HG03095 (cell line): Measurements from ENCODE around the gene C17orf113.

Experiments used
- ATAC-seq: cut with Tn5 transposase; IDR thresholded peaks from one replicate; pipeline ENCODE4 v1.9.1; 2021; ENCODE audit warnings: moderate library complexity; ENCODE audit not compliant: unreplicated experiment

The C17orf113 gene

DNA sequence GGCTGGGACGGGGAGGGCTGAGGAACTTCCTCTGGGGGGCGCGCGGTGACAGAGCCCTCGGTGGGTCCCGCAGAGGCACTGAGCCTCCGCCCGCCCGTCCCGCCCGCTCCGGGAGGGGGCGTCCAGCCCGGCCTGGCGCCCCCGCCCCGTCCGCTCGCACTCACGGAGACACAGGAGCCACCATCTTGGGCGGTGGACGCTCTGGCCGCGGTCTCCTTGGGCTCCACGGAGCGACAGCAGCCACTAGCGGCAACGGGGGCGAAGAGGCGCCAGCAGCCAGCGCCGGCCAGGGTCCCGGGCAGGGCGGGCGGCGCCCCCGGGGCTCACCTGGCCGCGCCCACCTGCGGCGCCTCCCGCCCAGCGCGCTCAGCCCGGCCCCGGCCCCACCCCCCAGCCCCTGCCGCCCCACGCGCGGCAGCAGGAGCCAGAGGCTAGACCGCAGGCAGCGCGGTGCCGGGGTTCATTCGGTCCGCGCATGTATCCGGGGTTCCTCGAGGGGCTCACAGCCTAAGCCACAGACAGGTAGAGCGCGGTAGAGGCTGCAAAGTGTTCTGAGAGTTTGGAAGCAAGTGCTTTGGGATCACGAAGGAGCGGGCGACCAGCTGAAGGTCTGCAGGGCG is at the start of gene C17orf113:
TSS of gene C17orf113 (minus strand) at position 209 of the 620 bp plus-strand sequence. CDS start 7,225 bp downstream, outside the sequence.
- ATAC-seq = no peak

DNA sequence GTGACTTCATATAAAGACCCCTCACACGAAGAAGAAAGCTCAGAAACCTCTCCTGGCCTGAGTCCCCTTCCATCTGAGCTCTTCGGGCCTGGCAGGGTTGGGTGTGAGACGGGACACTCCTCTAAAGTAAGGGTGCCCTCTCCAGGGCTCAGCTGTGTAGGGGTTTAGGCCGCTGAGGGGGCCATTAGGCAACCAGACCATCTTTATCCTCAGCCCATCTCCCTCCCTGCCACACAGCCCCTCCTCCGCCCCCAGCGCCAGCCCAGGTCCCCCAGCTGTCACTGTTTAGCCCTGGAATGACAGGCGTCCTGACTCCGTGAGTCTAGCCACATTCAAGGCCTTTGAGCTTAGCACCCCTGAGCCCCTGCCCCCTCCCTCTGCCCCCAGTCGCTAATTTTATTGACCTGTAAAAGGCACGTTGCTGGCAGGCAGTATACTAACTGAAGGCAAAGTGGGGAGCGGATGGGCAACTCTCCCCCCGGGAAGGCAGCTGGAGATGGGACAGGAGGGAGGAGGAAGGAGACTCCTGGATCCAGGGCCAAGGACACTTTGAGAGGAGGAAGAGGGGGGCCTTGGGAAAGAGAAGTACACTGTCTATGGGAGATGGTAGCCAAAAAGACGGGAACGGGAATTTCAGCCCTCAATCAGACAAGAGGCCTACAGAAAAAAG is 48.5 kb upstream of the C17orf113 start:
- ATAC-seq = no peak

DNA sequence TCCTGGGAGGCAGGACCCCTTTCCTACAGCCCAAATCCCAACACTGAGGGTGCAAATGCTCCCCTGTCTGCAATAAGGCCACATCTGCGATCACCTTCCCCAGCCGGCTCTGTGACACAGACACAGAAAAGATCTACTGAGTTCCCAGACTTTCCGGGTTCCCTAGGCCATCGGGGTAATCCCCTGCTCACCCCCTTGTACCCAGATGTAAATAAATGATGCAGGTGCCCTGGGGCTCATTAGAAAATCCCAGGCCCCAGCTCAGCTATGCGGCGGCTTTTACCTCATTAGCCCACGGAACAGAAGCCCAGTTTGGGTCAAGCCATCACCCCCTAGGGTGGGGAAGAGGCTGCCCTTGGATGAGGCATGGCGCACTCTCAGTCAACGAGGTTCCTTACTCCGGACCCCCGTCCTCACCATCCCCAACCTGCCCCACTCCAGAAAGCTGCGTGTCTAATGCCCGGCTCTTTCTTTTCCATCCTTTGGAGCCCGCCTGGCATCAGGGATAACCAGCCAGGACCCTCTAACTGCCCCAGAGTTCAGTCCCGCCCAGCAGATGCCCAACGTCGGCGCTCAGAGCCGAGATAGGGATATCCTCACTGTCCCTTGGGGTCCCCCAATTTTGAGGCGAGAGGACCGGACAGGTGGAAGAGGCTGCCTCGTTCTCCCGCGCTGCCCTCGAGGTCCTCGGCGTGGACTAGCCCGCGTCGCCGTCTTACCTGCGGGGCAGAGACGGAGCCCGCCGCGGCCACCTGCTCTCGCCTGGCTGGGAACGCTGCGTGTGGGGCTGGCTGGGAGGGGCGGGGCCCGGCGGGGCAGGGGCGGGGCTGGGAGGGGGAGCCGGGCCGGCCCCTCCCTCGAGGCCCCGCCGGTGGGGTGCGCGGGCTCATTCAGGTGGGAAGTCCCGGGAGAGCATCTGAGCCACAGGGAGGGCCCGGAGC is 47.6 kb upstream of the C17orf113 start, which contains the start of gene ZNF385C:
TSS of gene ZNF385C (minus strand) at position 783 of the 941 bp plus-strand sequence. CDS start 35,417 bp downstream, outside the sequence.
- no peak for ATAC-seq

DNA sequence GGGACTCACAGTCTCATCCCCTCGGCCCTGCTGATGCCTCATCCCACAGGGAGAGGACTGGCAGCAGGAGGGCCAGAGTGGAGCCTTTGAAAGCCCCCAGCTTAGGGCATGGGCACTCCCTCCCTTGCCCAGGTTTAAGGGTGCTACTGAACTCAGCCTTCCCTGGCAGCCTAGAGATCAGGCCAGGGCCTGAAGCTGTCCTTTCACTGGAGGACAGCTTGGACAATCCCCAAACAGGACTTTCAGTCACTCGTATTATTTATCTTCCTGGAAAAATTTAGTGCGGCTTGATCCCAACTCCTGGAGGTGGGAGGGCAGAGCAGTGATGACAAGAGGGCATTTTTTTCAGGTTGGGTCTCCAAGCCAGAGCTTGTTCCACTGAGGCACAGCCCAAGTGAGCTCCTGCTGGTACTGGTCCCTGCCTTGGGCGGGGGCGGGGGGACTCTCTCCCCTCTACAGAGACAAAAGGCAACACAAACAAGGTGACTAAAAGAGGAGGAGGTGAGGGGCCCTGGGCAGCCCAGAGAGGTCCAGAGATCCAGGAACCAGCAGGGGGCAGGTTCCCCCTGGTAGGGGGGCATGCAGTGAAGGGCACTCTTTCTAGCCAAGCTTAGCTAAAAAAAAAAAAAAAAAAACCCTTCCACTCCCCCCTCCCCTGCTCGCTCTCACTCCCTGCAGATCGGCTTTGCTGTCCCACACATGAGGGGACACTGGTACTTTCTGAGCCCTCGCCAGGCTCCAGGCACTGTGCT is 46.1 kb upstream of the C17orf113 start:
- no peak for ATAC-seq

DNA sequence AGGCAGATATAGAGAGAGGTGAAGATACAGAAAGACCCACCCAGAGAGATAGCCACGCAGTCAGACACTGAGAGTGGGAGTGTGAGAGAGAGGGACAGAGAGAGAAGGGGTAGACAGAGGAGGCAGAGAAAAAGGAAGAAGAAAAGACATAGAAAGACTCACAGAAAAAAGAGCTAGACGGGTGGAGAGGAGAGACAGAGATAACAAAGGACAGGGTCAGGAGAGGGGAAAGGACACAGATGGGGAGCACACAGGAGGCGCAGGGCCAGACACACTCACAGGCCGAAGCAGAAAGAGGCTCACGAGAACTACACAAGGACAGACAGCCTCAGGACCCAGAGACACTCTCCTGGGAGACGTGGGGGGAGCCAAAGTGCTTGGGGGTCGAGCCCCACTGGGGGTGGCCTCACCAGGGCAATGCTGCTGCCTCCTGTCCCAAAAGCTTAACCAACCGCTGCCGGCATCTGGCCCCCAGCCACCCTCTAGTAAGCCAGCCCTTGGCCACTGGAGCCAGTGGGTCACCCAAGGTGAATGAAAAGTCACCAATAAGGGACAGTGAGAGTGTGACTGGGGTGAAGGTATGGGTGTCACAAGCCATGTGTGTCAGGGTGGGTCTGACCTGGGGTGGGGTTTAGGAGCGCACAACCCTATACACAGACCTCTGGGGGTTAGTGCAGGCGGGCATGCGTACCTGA is 44.1 kb upstream of the C17orf113 start:
- no peak for ATAC-seq

DNA sequence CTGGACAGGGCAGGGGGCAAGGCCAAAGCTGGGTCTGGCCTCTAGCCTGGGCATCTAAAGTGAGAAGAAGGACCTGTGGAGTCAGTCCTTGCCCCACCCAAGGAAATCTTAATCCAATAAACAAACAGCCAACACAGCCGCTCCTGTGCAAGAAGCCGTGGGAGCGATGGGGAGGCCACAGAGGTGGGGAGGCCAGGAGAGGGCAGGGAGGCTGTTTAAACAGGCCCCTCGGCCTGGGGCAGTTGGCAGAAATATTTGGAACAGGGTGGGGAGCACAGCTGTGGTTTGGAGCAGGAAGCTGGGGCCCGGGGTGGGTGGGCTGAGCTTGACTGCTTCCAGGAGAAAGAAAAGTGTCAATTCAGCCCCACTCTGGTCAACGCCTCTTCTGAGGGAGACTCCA is 42.5 kb upstream of the C17orf113 start:
- no peak for ATAC-seq

DNA sequence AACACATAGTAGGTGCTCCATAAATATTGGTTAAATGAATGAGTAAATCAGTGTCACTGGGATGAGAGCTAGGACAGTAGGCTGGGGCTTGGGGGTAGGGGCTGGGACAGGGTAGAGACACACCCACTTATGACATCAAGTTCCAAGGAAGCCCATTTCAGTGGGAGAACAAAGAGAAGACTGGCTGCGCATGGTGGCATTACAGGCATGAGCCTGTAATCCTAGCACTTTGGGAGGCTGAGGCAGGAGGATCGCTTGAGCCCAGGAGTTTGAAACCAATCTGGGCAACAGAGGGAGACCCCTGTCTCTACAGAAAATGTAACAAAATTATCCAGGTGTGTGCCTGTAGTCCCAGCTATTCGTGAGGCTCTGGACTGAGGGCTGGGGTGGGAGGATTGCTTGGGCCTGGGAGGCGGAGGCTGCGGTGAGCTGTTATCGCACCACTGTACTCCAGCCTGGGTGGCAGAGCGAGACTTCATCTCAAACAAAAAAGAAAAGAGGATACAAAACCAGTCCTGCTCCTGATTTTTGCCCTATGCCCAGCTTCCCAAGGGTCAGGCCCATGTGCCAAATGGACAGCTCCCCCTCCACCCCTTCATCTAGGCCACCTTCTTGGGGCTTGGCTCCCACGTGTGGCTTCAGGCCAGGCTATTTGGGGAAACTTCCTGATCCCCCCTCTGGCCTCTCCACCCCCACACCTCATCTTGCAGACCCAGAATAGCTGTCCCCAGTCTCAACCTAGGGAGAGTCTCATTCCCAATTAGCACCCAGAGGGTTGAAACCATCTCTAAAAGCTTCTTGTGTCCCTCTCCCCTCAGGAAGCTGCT is 40.8 kb upstream of the C17orf113 start:
- no peak for ATAC-seq

DNA sequence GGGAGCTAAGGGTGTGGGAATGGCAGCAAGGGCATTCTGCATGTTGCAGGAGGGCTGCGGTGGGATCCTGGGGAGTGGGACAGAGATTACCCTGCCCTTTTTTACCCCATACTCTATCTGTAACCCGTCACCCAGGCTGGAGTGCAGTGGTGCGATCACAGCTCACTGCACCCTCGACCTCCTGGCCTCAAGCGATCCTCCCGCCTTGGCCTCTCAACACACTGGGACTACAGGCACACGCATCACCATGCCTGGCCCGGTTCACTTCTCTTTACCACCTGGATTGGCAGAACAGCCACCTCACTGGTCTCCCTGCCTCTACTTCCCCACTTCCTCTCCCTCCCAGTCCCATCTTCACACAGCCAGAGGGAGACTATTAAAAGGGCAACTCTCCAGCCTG is 38.3 kb upstream of the C17orf113 start:
- no peak for ATAC-seq

DNA sequence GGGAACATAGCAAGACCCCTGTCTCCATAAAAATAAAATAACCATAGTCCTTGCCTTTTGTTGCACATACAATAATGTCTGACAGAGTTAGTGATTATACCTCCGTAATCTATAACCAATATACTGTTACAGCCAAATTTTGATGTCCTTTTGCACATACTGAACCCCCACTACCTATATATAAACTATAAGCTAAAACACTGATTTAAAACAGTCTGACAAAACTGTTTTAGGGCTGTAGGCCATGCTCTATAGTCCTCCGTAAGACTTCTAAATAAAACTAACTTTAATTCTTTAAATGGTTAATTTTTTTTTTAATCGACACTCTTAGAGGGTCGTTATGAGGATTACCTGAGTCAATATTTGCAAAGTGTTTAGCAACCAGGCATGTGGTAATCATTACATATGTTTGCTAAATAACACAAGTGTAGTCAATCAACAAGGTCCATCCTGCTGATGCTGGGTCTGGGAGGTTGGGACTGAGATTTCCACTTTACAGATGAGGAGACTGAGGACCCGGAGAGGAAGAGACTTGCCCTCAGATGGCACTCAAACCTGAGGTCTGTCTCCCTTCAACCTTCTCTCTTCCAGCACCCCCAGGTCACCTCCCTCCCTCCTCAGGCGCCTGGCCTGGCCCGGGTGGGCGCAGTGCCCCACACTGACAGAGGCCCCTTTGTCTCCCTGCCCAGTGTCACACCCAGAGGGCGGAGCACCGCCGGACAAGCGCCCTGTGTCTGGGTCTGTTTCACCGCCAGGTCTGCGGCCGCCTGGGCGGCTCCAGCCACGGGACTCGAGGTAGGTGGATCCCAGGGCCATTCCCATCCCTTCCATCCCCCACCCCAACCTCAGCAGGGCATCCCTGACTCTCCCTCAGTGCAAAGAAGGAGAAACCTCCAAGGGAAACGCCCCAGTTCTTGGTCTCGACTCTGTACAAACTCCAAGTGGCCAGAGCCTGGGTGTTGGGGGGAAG is 37.6 kb upstream of the C17orf113 start:
- ATAC-seq = no peak

DNA sequence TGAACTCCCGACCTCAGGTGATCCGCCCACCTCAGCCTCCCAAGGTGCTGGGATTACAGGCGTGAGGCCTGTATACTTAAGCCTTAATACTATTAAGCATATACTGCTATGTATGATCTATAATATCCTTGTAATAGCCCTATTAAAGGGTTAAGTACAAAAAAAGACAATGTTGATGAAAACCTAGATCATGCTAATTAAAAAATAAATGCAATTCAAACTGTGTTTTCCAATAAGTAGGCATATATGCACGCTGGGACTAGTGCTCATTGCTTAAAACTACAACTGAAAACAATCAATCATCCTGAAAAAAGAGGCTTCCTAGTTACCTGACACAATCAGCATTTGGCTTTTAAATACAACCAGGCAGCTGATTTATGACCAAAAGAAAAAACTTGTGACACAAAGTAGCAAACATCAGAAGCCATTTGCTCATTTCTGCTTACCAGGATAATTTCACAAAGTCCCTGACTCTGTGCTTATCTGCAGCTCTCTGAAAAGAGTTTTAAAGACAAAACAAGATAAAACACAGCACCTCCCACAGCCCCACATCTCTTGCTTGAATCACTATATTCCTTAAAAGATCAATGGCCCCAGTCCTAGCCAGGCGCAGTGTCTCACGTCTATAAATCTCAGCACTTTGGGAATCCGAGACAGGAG is 36.8 kb upstream of the C17orf113 start:
- ATAC-seq = no peak

DNA sequence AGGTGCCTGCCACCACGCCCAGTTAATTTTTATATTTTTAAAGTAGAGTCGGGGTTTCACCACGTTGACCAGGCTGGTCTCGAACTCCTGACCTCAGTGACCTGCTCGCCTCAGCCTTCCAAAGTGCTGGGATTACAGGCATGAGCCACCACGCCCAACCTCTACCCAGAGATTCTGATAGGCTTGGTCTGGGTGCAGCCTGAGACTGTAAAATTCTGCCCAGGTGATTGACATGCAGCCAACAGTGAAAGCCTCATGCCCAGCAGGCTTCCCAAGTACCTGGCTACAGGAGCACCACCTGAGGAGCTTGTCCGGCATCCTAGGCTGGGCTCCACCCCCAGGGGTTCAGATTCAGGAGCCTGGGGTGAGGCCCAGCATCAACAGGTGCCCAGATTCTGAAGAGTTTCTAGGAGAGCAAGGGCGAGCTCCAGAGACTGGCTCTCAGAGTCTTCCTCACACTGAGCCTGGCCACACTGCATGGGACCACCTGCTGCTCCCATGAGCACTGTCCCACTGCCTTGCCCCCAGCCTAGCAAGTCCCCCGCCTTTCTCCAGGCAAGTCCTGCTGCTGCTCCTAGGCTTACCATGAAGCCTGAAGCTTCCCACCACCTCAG is 31.2 kb upstream of the C17orf113 start:
- ATAC-seq = no peak

DNA sequence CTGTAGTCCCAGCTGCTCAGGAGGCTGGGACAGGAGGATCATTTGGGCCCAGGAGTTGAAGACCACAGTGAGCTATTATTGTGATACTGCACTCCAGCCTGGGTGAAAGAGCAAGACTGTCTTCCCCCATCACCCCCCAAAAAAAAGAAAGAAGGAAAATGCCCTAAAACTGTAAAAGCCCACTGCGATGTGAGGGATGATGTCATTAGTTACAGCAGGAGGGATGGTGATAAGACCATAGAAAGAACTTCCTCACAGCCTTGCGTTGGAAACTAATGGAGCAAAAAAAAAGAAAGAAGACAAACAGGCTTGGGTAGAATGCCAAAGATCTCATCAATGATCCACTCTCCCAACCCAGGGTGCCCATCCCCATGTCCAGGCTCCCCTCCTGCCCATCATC is 29.1 kb upstream of the C17orf113 start:
- ATAC-seq = no peak

DNA sequence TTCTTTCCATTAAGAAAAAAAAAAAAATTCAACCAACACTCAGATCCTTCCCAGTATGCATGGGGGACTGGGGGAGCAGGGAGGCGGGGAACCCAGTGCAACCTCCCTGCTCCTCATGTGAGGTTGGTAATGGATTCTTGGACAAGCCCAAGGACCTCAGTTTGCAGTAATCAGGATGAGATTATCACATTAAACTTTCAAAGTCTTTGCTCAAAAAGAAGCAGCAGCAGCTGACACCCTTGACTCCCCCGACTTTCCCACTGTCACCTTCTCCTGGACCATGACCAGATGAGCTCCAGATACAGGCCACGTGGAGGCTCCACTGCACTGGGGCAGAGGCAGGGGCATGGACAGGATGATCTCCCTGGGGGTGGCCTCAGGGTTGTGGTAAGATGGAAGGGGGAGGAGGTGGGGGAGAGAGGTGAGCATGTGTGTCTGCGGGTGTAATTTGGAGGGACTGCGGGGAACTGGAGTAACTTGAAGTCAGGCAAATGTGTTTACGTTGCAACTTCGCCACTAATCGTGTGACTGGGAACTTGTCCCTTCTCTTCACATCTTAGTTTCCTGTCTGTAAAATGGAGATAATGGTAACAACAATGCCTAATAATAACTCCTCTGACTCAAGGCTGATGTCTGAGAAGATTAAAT is 28.1 kb upstream of the C17orf113 start:
- no peak for ATAC-seq

DNA sequence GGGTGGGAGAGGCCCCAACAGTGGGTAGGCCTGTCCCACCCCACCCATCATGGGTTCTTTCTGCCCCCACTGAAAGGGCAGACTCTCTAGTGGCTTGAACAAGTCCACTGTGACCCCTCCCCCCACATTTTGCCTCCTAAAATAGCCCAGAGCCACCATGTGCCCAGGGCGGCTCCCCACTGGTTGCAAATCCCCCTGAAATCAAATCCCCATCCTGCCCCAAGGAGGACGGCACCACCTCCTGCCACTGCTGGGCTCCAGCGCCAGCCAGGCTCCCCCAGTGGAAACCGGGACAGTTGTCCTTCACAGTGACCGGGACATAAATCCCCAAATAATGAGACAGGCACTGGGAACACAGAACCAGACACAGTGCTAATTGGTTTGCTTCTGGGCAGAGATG is 27.4 kb upstream of the C17orf113 start:
- no peak for ATAC-seq

DNA sequence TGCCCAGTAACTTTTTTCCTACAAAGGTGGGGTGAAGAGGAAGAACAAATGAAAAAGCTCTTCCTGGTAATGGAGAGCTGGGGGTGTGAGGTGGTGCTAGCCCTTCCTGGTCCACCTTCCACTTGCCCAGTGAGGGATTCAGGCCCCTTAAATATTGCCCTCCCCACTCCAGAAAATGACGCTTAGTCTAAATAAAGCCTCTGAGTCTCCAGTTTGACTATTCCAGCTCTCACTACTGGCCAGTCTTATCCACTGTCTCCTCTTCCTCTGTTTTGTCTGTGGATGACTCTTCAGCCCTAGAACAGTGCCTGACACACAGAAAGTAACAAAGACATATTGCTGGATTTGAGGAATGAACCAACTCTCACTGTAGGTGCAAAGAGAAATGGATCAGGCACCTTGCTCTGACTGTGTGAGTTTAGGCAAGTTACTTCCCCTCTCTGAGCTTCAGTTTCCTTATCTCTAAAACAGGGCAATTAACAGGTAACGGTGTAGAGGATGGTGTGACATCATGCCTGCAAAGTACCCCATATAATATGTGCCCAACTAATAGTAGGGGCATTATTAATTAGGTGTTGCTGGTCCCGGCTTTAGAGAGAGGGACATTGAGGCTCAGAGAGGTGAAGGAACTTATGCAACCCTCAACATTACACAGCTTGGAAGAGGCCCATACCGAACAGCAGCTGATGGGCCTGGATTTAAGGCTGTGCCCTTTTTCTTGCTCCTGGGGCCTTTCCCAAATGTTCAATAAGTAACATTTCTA is 26.6 kb upstream of the C17orf113 start:
- ATAC-seq = no peak

DNA sequence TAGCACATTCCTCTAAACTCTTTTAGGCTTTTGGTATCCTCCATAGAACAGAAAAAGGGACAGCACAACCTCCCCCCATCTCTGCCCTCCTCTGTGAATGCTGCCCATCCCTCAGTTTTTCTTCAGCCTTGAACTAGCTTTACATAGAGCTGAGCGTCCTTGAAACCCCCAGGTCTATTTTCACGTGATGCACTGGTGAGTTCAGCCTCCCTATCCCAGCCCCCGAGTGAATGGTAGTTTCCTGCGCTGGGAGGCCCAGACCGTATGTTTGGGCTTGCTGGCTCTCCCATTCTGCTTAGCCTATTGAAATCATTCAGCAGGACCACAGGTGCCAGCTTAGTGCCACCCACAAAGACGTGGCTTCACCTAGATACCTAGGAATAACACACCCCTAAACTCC is 25.4 kb upstream of the C17orf113 start:
- no peak for ATAC-seq
